IPS DF 6.9 (cell line): ENCODE measurements around the gene VPS54.

Experiments used
- DNase-seq: peaks from one replicate; pipeline ENCODE4 v3.0.0-alpha.2; 2013; ENCODE audit warnings: low read depth, low spot score
- H3K27ac ChIP-seq: one replicate; pipeline ENCODE4 v1.5.1; 2013; ENCODE audit warnings: low read length, control low read depth
- H3K27me3 ChIP-seq: 2 replicates; pipeline ENCODE4 v1.6.1; 2013; ENCODE audit warnings: mild to moderate bottlenecking, low read length; ENCODE audit not compliant: control insufficient read depth, insufficient read depth
- H3K36me3 ChIP-seq: 2 replicates; pipeline ENCODE4 v1.6.1; 2013; ENCODE audit warnings: low read length; ENCODE audit not compliant: control insufficient read depth, insufficient read depth
- H3K4me1 ChIP-seq: 2 replicates; pipeline ENCODE4 v1.6.1; 2013; ENCODE audit warnings: low read length; ENCODE audit not compliant: control insufficient read depth, insufficient read depth
- H3K4me3 ChIP-seq: 2 replicates; pipeline ENCODE4 v1.5.1; 2013; ENCODE audit warnings: mild to moderate bottlenecking, low read length
- H3K9me3 ChIP-seq: 2 replicates; pipeline ENCODE4 v1.6.1; 2013; ENCODE audit warnings: low read length, inconsistent platforms; ENCODE audit not compliant: control insufficient read depth, insufficient read depth
- WGBS: extraction: QIAGEN DNeasy Blood & Tissue Kit; methylation state at CpG from one replicate; pipeline ENCODE4 v1.1.7; 2013; ENCODE audit warnings: mixed read lengths, missing lambda C conversion rate; ENCODE audit not compliant: insufficient read length, insufficient coverage; 5-methylcytosine and 5-hydroxymethylcytosine counted together

Gene VPS54

DNA sequence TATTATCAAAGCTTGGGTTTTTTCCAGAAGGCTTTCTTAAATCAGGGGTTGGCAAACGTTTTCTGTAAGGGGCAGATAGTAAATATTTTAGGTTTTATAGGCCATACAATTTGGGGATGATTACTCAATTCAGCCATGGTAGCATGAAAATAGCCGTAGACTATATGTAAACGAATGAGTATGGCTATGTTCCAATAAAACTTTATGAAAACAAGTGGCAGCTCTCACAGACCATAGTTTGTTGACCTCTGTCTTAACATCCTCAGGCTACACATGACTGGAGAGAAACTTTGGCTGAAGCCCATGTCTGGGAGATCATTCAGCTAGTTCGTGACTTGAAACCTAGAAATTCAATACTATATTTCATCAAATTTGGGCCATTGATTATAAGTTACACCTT, 147.4 kb downstream of the VPS54 start:
- no CpG with 5 or more reads among the region's 4 CpGs for WGBS

DNA sequence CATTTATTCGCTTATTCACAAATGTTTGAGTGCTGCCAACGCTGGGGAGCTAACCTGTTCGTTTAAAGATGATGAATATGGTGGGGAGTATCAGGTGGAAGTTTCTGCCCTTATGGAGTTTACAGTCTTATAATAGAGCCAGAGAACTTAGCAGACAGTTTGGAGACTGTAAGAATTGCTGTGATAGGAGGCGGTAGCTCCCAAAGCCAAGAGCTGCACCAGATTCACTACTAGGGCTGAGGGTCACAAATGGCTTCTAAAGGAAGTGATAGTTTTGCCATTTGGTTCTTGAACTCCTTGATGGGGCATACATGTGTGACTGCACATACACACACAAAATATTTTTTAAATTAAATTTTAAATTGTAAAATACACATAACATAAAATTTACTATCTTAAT, 148.5 kb downstream of the VPS54 start:
- Histone ChIP-seq H3K9me3 (no peaks in the 10 kb centered on the region), H3K4me1 (no peaks in the 10 kb centered on the region), H3K27me3 (no peaks in the 10 kb centered on the region), H3K36me3 (peaks cover 15% of the 10 kb centered on the region; the same call in 1 of the 2 replicates), H3K4me3 (no peak overlapping the region), H3K27ac (no peak overlapping the region)
- WGBS: no CpG with 5 or more reads among the region's 4 CpGs
- no peak for DNase-seq

More for the DNA sequence above, 147.4 kb downstream of the VPS54 start:
- no peak for DNase-seq
- no peak overlapping the region for H3K4me3 ChIP-seq
- H3K4me1 ChIP-seq: 0 out of 2 replicates have a peak, but pooled peaks cover 2% of the 10 kb centered on the region
- H3K27me3 ChIP-seq: no peaks in the 10 kb centered on the region
- H3K36me3 ChIP-seq: peaks cover 15% of the 10 kb centered on the region; the same call in 1 of the 2 replicates
- no peaks in the 10 kb centered on the region for H3K9me3 ChIP-seq
- H3K27ac ChIP-seq: no peak overlapping the region

DNA sequence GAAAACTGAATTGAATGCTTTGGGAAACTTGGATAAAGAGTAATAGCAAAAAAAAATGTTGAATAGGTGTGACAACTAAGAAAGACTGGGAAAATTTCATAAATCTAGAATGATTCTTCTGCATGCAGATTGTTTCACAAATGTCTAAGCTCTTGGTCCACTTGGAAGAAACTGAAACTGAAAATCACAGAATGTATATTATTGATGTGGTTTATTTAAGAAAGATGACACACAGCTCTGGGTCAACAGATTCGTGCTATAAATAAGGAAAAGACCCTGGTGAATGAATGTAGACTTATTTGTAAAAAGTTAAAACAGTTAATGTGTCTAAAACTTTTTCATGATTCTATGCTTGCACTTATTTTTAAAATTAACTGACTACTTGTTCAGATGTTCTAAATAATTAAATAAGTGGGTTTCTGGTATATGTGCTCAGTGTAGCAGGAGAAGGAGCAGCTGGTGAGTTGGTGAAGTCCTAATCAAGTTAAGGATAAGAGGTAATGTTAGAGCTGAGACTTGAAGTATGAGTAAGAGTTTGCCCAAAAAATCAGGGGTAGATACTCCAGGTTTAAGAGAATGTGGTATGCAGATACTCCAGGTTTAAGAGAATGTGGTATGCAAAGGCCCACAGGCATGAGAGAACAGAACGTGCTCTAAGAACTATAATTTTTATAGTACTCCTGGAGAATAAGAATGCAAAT, 153.1 kb downstream of the VPS54 start:
- no peak overlapping the region for H3K4me3 ChIP-seq
- DNase-seq: no peak
- no peak overlapping the region for H3K27ac ChIP-seq
- WGBS: no CpG with 5 or more reads among the region's 2 CpGs
- H3K4me1 ChIP-seq: no peaks in the 10 kb centered on the region
- H3K27me3 ChIP-seq: no peaks in the 10 kb centered on the region
- peaks cover 10% of the 10 kb centered on the region; the same call in 1 of the 2 replicates for H3K36me3 ChIP-seq
- H3K9me3 ChIP-seq: no peaks in the 10 kb centered on the region

DNA sequence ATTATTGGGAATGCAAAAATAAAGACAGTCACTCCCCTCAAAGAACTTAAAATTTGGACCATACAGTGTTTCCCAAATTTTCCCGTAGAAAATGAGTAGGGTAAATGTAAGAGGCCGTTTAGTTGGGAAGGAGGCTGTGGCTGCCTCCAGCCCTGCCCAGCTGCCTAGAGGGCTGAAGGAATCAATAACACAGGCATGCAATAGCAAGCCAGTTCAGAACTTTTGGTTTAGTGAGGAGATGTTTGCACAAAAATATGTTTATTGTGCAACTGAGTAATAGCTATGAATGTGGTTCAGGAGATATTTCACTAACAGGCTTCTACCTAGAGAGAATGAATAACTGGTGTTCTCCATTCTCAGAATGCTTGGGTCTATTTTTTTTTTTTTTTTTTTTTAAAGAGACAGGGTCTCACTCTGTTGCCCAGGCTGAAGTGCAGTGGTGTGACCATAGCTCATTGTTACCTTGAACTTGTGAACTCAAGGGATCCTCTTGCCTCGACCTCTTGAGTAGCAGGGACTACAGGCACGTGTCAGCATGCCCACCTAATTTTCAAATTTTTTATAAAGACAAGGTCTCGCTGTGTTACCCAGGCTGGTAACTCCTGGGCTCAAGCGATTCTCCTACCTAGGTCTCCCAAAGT, 153.9 kb downstream of the VPS54 start:
- H3K27ac ChIP-seq: no peak overlapping the region
- no peaks in the 10 kb centered on the region for H3K4me1 ChIP-seq
- no peak for DNase-seq
- H3K27me3 ChIP-seq: no peaks in the 10 kb centered on the region
- H3K4me3 ChIP-seq: no peak overlapping the region
- H3K9me3 ChIP-seq: no peaks in the 10 kb centered on the region
- no CpG with 5 or more reads among the region's 6 CpGs for WGBS
- peaks cover 10% of the 10 kb centered on the region; the same call in 1 of the 2 replicates for H3K36me3 ChIP-seq

DNA sequence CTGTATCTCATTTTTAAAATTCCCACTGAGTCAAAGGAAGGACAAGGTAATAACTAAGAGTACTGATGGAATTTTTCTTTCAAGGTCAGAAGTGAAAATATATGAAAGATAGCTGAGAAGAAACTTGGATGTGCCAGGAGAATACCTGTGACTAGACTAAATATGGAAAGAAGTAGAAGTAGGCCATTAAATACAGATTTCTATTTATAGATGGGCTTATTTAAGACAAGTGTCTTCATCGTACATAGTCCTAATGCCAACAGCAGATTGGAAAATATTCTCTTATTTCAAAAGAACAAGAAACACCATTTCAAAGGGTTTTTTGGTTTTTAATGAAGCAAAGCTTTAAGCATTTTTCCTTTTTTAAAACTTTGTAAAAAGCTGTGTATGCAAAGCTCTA, 155.5 kb downstream of the VPS54 start:
- Histone ChIP-seq H3K4me1 (no peaks in the 10 kb centered on the region), H3K27ac (no peak overlapping the region), H3K27me3 (no peaks in the 10 kb centered on the region), H3K9me3 (no peaks in the 10 kb centered on the region), H3K4me3 (no peak overlapping the region), H3K36me3 (peaks cover 15% of the 10 kb centered on the region; the same call in 1 of the 2 replicates)
- no peak for DNase-seq
- WGBS: no CpG with 5 or more reads among the region's 1 CpG

DNA sequence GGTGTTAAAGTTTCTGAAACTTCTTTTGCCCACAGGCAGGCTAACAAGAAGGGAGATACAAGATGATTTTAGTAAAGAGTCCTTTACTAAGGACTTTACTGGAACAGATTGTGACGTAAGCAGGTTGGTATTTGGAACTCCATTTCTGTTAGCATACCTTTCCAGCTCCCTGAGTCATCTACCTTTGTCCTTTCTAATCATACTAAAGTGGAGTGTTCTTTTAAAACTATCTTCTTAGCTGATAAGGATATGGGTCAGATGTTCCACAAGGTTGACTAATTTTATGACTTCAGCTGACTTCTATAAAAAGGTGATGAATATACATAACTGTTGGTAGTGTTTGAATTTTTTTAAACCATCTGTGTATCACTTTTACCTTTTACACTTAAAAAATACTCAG, 156.4 kb downstream of the VPS54 start:
- no CpG with 5 or more reads among the region's 1 CpG for WGBS
- no peak overlapping the region for H3K4me3 ChIP-seq
- H3K4me1 ChIP-seq: no peaks in the 10 kb centered on the region
- H3K36me3 ChIP-seq: peaks cover 16% of the 10 kb centered on the region; the same call in 1 of the 2 replicates
- H3K27ac ChIP-seq: no peak overlapping the region
- H3K9me3 ChIP-seq: no peaks in the 10 kb centered on the region
- no peaks in the 10 kb centered on the region for H3K27me3 ChIP-seq
- no peak for DNase-seq

DNA sequence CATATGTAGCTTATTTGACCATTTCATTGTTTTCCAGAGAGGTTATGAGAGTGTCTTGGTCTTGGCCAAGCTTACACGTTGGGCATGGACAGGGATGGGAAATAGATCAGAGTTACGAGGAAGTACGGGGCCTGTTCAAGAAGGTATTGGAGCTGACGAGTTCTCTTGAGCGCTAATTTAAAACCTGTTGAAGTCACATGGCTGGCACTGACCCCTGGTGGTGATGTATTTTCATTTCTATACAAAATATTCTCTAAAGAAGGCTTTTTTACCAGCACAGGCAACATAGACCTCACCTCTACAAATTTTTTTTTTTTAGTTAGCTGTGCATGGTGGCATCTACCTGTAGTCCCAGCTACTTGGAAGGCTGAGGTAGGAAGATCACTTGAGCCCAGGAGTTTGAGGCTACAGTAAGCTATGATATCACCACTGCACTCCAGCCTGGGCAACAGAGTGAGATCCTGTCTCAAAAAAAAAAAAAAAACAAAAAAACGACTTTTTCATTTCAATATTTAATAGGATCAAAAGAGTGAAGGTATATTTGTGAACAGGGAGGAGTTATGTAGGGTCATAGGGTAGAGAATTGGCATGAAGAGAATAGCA, 157.9 kb downstream of the VPS54 start:
- Histone ChIP-seq H3K4me1 (no peaks in the 10 kb centered on the region), H3K27me3 (no peaks in the 10 kb centered on the region), H3K36me3 (peaks cover 16% of the 10 kb centered on the region; the same call in 1 of the 2 replicates), H3K27ac (no peak overlapping the region), H3K4me3 (no peak overlapping the region), H3K9me3 (no peaks in the 10 kb centered on the region)
- WGBS: no CpG with 5 or more reads among the region's 6 CpGs
- DNase-seq: no peak

DNA sequence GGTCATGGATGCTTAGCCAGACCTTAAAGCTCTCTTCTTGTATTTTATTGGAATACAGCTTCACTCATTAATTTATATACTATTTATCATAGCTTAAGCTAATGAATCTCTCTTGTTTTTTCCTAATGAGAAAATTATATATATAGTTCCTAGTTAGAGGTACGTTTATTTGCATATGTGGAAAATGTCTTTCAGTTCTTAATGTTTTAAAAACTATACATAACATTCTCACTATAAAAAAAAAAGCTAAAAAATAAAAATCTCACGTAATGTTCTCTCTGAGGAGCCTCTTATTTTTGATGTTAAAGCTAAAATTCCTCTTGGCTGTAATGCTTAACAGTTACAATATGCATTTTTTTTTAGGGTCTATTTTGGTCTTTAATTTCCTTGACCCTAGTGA, 160.9 kb downstream of the VPS54 start:
- Histone ChIP-seq H3K36me3 (peaks cover 10% of the 10 kb centered on the region; the same call in 1 of the 2 replicates), H3K4me1 (peaks cover 2% of the 10 kb centered on the region; the same call in 1 of the 2 replicates), H3K9me3 (no peaks in the 10 kb centered on the region), H3K27me3 (no peaks in the 10 kb centered on the region), H3K4me3 (no peak overlapping the region), H3K27ac (no peak overlapping the region)
- WGBS: no CpG with 5 or more reads among the region's 2 CpGs
- no peak for DNase-seq

DNA sequence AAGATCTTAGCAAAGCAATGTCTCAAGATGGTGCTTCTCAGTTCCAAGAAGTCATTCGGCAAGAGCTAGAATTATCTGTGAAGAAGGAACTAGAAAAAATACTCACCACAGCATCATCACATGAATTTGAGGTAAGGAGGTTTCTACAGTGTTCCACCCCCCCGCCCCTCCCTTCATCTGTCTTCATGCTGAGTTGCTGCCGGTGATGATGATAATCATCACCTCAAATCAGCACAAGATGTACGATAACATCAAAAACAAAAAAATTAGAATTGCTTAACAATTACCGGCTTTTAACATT, 163.0 kb downstream of the VPS54 start:
- DNase-seq: no peak
- no peaks in the 10 kb centered on the region for H3K27me3 ChIP-seq
- H3K27ac ChIP-seq: no peak overlapping the region
- H3K9me3 ChIP-seq: no peaks in the 10 kb centered on the region
- H3K36me3 ChIP-seq: peaks cover 10% of the 10 kb centered on the region; the same call in 1 of the 2 replicates
- no peak overlapping the region for H3K4me3 ChIP-seq
- peaks cover 9% of the 10 kb centered on the region; the same call in 1 of the 2 replicates for H3K4me1 ChIP-seq
- WGBS: no CpG with 5 or more reads among the region's 5 CpGs

DNA sequence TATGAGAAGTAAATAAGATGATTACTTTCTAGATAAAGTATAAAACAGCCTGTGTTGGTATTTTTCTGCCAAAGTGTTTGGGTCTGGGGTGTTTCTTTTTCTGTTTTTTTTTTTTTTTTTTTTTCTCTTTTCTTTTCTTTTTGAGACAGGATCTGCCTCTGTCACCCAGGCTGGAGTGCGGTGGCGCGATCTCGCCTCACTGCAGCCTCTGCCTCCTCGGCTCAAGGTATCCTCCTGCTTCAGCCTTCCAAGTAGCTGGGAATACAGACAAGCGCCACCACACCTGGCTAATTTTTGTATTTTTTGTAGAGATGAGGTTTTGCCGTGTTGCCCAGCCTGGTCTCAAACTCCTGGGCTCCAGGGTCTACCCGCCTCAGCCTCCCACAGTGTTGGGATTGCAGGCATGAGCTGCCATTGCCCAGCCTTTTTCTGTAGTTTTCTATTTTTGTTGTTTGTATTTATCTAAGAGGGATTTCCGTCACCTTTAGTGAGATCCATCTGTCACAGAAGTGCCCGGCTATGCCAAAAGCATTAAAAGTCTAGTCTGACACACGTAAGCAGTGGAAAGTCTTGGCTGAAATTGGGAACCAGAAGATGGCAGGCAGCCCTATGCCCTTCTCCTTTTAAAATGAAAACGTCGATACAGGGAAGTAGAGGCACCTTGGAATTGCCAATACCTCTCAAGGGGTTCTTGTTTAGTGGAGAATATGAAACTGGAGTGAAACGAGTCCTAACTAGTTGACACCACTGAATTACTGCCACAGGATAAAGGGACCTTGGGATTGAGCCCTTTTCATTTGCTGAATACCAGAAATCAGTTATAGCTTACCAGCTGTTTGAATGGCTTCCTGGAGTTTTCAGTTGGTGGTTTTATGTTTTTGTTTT, 163.6 kb downstream of the VPS54 start:
- H3K4me1 ChIP-seq: peaks cover 9% of the 10 kb centered on the region; the same call in 1 of the 2 replicates
- no CpG with 5 or more reads among the region's 14 CpGs for WGBS
- no peak overlapping the region for H3K27ac ChIP-seq

More for the DNA sequence above, 163.6 kb downstream of the VPS54 start:
- no peaks in the 10 kb centered on the region for H3K27me3 ChIP-seq
- no peak for DNase-seq
- H3K36me3 ChIP-seq: peaks cover 10% of the 10 kb centered on the region; the same call in 1 of the 2 replicates
- H3K9me3 ChIP-seq: no peaks in the 10 kb centered on the region
- H3K4me3 ChIP-seq: no peak overlapping the region
